COLO668 (cell line): ENCODE data around the gene NSRP1.
"Not testable (repeated sequence)": the region's sequence is repeated elsewhere in the genome, so short reads cannot be mapped to it uniquely, and the experiment has no call there.

Experiments
- DNase-seq: peaks from one replicate; lab custom pipeline; 2025; ENCODE audit not compliant: unreplicated experiment; lab: John Stamatoyannopoulos, UW

Gene NSRP1

DNA sequence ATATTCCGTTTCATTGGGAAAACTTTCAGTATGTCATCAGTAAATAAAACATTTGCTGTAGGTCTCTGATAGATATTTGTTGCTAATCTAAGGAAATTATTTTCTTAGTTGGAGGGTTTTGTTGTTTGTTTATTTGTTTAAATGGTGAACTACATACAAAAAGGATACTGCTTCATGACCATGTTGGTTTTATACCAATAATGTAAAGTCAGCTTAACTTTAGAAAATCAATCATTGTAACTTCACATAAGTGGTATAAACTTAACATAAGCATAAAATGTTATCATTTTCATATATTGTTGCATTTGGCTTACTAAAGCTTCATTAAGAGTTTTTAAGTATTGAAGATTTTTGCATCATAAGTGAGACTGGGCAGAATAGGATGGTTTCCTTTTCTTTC lies 57.9 kb downstream of the NSRP1 start:
- no peak for DNase-seq

- no peak for DNase-seq
Measured at GRCh38 chr17:30176855-30177254, 60.2 kb downstream of the NSRP1 start.

DNA sequence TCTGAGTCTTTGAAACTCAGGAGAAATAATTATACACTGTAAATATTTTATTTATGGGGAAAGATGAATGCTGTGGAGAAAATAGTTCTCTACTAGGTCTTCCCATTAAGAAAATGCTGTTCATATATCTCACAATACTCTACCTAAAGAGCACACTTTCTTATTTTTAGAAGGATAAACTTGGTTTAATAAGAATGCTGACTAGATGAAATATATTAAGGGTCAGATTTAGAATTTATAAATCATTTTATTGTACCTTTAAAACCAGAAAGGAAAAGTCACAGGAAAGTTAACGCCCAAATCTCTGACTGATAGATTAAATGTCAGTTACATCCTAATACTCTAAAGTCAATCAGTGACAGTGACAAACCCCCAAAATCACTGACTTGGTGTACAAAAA lies 70.1 kb downstream of the NSRP1 start:
- DNase-seq: no peak

- DNase-seq: no peak
Measured at GRCh38 chr17:30187573-30187972, 71.0 kb downstream of the NSRP1 start.

DNA sequence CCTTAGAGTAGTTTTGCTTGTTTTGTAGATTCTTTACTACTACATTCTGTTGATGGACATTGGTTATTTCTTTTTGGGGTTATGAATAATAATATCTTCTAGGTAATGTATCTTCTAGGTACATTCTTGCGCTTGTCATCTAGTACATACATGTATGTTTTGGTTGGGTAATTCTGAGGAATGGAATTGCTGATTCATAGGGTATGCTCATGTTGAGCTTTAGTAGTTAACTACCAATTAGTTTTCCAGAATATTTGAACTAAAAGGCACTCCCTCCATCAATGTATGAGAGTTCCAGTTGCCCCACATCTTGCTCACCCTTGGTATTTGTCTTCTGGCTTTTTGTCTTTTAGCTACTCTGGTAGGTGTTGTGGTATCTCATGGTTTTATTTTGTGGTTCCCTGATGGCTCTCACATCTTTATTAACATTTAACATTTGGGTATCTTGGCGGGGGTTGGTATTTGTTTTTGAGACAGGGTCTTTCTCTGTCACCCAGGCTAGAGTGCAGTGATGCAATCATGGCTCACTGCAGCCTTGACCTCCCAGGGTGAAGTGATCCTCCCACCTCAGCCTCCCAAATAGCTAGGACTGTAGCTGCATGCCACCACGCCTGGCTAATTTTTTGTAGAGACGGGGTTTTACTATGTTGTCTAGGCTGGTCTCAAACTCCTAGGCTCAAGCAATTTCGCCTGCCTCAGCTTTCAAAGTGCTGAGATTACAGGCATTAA lies 71.8 kb downstream of the NSRP1 start:
- DNase-seq: no peak

DNA sequence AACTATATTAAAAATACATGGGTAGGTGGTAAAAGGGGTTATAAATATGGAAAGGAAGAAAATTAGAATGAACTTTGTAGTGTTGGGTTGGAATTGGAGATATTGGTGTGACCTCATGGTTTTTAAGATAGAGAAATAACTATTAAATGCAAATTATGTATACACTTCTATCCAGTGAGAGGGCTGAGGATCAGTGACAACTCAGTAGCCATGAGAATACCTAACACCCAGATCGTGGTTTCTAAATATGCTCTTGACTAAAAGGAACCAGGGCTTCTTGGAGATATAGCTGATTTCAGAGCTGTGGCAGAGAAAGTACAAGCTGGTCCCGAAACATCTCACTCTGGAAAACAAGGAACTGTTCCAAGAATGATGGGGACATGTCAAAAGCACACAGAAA lies 74.5 kb downstream of the NSRP1 start:
- DNase-seq: no peak

GRCh38 chr17:30196504-30196903 lies 79.9 kb downstream of the NSRP1 start:
- DNase-seq: no peak

- no peak for DNase-seq
Measured at GRCh38 chr17:30197416-30197815, 80.8 kb downstream of the NSRP1 start.

DNA sequence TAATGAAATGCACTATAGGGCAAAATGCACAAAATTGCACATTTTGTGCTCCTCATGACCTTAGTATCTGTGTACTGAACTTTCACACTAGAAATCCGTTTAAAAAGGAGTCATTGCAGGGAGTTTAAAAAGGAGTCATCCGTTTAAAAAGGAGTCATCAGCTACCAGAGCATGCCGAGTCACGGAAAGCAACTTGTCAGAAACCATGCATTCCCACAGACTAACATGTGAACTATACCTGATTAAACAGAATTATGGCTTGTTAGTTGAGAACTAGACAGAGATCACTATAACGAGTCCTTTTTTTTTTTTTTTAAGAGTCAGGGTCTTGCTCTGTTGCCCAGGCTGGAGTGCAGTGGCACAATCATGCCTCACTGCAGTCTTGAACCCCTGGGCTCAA lies 83.0 kb downstream of the NSRP1 start:
- no peak for DNase-seq

- no peak for DNase-seq
Measured at GRCh38 chr17:30200106-30200505, 83.5 kb downstream of the NSRP1 start.

- not testable (repeated sequence) for DNase-seq
Measured at GRCh38 chr17:30200656-30201055, 84.0 kb downstream of the NSRP1 start.

- no peak for DNase-seq
Measured at GRCh38 chr17:30203471-30203981, 86.9 kb downstream of the NSRP1 start.

- DNase-seq: no peak
Measured at GRCh38 chr17:30207655-30208054, 91.0 kb downstream of the NSRP1 start.

GRCh38 chr17:30208214-30208613 lies 91.6 kb downstream of the NSRP1 start:
- DNase-seq: no peak

GRCh38 chr17:30209930-30210329 lies 93.3 kb downstream of the NSRP1 start:
- DNase-seq: no peak

GRCh38 chr17:30210366-30210765 lies 93.8 kb downstream of the NSRP1 start:
- DNase-seq: no peak

GRCh38 chr17:30210901-30211300 lies 94.3 kb downstream of the NSRP1 start:
- DNase-seq: no peak

DNA sequence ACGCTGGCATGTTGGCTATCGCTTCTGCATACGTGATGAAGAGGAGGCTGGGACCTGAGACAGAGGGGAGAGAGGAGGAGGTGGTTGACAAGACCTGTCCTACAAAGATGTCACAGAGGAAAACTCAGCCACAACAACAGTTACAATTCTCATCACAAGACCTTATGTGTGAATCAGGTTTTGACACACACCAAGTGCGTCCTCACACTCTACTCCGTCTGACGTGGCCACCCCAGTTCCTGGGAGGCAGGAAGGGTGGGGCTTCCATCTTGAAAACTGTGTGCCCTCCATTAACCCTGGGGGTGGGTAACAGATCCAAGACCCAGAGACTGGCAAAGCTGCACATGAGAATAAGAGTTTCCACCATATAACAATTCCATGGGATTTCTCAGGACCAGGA lies 94.8 kb downstream of the NSRP1 start:
- DNase-seq: no peak

- no peak for DNase-seq
Measured at GRCh38 chr17:30212750-30213149, 96.1 kb downstream of the NSRP1 start.

DNA sequence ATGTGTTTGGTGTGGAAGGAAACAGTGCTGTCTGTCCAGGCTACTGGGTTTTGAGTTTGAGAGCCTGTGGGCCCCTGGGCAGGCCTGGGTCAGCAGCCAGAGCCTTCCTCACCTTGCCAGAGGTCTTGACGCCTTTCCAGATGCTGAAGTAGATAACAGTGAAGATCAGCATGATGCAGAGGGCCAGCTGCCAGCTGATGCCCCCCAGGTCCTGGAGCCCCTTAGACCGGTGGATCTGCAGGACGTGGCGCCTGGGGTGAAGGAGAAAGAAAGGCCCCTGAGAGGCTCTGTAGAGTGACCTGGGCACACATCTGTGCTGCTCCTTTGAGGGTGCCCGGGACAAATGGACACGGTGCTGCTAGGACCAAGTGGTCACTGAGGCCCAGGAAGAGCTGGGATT lies 100.4 kb downstream of the NSRP1 start:
- no peak for DNase-seq

- no peak for DNase-seq
Measured at GRCh38 chr17:30217746-30218245, 101.2 kb downstream of the NSRP1 start.

DNA sequence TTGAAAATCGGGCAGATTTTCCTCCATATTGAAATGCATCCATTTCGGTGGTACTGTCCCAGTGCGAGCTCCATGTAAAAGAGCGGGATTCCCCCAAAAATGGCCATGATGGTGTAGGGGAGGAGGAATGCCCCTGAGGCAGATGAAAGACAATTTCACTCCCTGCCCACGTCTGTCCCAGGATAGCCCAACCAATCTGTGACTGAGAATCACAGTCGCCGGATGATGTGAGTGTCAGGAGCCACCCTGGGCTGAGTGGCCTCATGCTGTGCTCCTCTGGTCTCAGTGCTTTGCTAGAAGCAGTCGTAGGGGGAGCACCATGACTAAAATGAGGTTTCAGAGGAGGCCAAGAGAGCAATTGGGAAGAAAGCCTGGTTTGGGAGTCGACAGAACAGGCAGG lies 102.2 kb downstream of the NSRP1 start:
- no peak for DNase-seq

DNA sequence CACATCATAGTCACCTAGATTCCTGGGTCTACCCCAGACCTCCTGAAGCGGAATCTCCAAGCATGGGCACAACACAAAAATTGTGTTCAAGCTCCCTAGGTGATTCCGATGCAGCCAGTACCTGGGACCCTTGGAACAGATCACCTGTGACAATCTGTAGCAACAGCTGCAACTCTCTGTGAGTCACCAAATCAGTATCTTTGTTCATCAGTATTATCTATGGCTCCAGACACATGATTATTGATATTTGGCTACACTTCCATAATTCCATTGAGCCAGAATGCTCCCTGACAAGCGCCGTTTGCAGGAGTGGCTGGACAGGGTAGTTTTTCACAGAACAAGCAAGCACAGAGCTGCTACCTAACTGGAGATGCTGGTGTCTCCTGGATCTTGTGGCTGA lies 102.7 kb downstream of the NSRP1 start:
- DNase-seq: no peak
